HFF-Myc (cell line): ENCODE measurements around the gene PCDHB10.
"Not testable (repeated sequence)": the region's sequence is repeated elsewhere in the genome, so short reads cannot be mapped to it uniquely, and the experiment has no call there.

Experiments
- DNase-seq: peaks from one replicate; pipeline ENCODE4 v3.0.0-alpha.2; 2011; ENCODE audit warnings: low read depth; ENCODE audit errors: extremely low read depth
- H3K4me3 ChIP-seq: replicated peaks from 2 replicates; pipeline ENCODE4 v1.5.1; 2011; ENCODE audit warnings: low read depth, mild to moderate bottlenecking, control low read depth, low read length
- CTCF ChIP-seq: IDR thresholded peaks from 2 replicates; pipeline ENCODE4 v1.5.1; 2012; ENCODE audit warnings: mild to moderate bottlenecking, low read depth, low read length, control low read depth; ENCODE audit errors: missing control alignments

Gene PCDHB10

GRCh38 chr5:141186897-141187512 is 5.1 kb upstream of the PCDHB10 start, which contains the start of gene PCDHB9:
TSS of gene PCDHB9 (plus strand) at chr5:141187161. CDS start at chr5:141187319, 158 bp downstream.
- no peak within 1 kb of the TSS for H3K4me3 ChIP-seq
- TF ChIP-seq CTCF, result peak; percentile 54
- DNase-seq, result no peak

- not testable (repeated sequence) for H3K4me3 ChIP-seq, DNase-seq
Observed at GRCh38 chr5:141188682-141189081, 3.5 kb upstream of the PCDHB10 start.

GRCh38 chr5:141189131-141189530 is 3.0 kb upstream of the PCDHB10 start:
- not testable (repeated sequence) for H3K4me3 ChIP-seq, DNase-seq

GRCh38 chr5:141194332-141194731 is 2.2 kb downstream of the PCDHB10 start:
- not testable (repeated sequence) for DNase-seq, H3K4me3 ChIP-seq

- no peak for DNase-seq
- no peak for TF ChIP-seq CTCF
- no peak overlapping the region for H3K4me3 ChIP-seq
Observed at GRCh38 chr5:141196363-141196762, 4.2 kb downstream of the PCDHB10 start.

- TF ChIP-seq CTCF, result no peak
- no peak within 1 kb of the TSS for H3K4me3 ChIP-seq
- DNase-seq, result no peak
Observed at GRCh38 chr5:141199359-141200235, 7.4 kb downstream of the PCDHB10 start, which contains the start of gene PCDHB11. TSS of gene PCDHB11 (plus strand) at chr5:141199627. CDS start at chr5:141199775, 148 bp downstream.

- H3K4me3 ChIP-seq, DNase-seq: not testable (repeated sequence)
Observed at GRCh38 chr5:141201126-141201525, 9.0 kb downstream of the PCDHB10 start.

- H3K4me3 ChIP-seq, DNase-seq: not testable (repeated sequence)
Observed at GRCh38 chr5:141201646-141202045, 9.5 kb downstream of the PCDHB10 start.

- no peak for TF ChIP-seq CTCF
- no peak within 1 kb of the TSS for H3K4me3 ChIP-seq
- DNase-seq, result no peak
Observed at GRCh38 chr5:141208478-141208877, 16.3 kb downstream of the PCDHB10 start, which contains the start of gene PCDHB12. TSS of gene PCDHB12 (plus strand) at chr5:141208719. CDS start at chr5:141208908, 189 bp downstream.

- DNase-seq, H3K4me3 ChIP-seq: not testable (repeated sequence)
Observed at GRCh38 chr5:141210281-141210680, 18.1 kb downstream of the PCDHB10 start.

GRCh38 chr5:141210849-141211248 is 18.7 kb downstream of the PCDHB10 start:
- not testable (repeated sequence) for H3K4me3 ChIP-seq, DNase-seq

- DNase-seq, H3K4me3 ChIP-seq: not testable (repeated sequence)
Observed at GRCh38 chr5:141213656-141214339, 21.6 kb downstream of the PCDHB10 start, which contains the start of gene PCDHB13. TSS of gene PCDHB13 (plus strand) at chr5:141213919. CDS start at chr5:141214124, 205 bp downstream.

GRCh38 chr5:141214583-141214982 is 22.4 kb downstream of the PCDHB10 start:
- not testable (repeated sequence) for H3K4me3 ChIP-seq, DNase-seq
